ENCODE data around the gene NUAK1.

NUAK1 gene

DNA sequence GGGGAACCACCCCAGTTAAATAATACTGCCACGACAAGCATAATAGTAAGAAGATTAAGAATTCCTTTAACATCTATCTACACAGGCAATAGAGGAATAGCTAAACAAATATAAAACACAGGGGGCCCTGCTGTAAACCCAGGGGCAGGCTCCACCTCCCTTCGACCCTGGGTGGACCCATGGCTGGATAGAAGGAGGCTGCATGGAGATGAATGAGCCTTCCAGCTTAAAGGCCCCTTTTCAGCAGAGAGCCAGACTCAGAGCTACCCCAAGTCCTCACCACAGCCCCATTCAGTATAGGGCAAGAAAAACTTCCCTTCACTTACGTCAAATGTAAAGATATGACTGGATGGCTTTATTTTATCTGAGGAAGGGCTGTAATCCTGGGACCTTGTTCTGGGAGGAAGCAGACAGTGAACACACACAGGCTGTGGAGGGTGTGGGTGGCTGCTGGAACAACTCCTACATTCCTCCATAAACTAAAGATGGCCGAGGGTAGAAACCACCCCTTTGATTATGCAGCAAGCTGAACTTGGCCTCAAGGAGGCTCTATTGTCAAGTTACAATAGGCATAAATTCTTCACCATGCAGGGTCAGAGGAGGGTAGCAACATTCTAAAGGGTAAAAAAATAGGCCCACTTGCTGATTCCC, 30.4 kb downstream of the NUAK1 start:
- H3K27me3 ChIP-seq (ENCODE audit: low read depth, low read length): peaks cover 41% of the 10 kb centered on the region
- H3K4me3 ChIP-seq (ENCODE audit: low read length): no peak overlapping the region
- TF ChIP-seq CTCF (IDR thresholded peaks at IDR 0.05; ENCODE audit: low read depth, low read length) (no peak), EZH2phosphoT487 (IDR thresholded peaks at IDR 0.05; ENCODE audit: low read depth) (no peak)
- no peak overlapping the region for H3K9ac ChIP-seq (ENCODE audit: low read length)
- H3K4me2 ChIP-seq (ENCODE audit: low read length): no peak overlapping the region
- H3K79me2 ChIP-seq (ENCODE audit: low read length): no peaks in the 10 kb centered on the region
- H4K20me1 ChIP-seq (ENCODE audit: insufficient read depth, low read length): no peaks in the 10 kb centered on the region
- H3K4me1 ChIP-seq (ENCODE audit: low read length): peaks cover 13% of the 10 kb centered on the region
- H3K27ac ChIP-seq (ENCODE audit: low read length): no peak overlapping the region
- H3K9me3 ChIP-seq (ENCODE audit: insufficient read depth, low read length): no peaks in the 10 kb centered on the region
- H3K36me3 ChIP-seq (replicated peaks; ENCODE audit: low read depth, low read length): no peaks in the 10 kb centered on the region
- H2AFZ ChIP-seq (ENCODE audit: low read depth, low read length): no peak overlapping the region

DNA sequence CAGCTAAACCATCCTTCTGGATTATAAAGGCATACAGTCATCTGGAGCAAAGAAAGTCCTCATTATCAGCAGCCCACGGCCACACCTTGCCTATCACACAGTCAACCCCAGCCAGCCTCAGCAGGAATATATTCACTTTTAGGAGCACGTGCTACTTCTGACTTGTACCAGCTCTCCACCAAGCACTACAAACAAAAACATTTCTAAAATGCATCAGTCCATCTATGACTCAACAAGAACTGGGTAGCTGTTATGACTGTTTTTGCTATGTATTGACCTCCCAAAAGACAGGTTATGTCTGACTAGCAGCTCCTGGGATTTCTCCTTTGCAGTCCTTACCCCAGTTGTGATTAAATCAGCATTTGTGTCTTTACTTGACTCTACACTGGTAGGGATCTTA, 31.2 kb downstream of the NUAK1 start:
- no peak overlapping the region for H3K4me3 ChIP-seq (ENCODE audit: low read length)
- no peak for TF ChIP-seq CTCF (IDR thresholded peaks at IDR 0.05; ENCODE audit: low read depth, low read length)
- TF ChIP-seq EZH2phosphoT487 (IDR thresholded peaks at IDR 0.05; ENCODE audit: low read depth): no peak
- H3K4me1 ChIP-seq (ENCODE audit: low read length): peaks cover 9% of the 10 kb centered on the region

GRCh38 chr12:106106892-106107291, 31.9 kb downstream of the NUAK1 start:
- Histone ChIP-seq H3K27ac (ENCODE audit: low read length) (no peak overlapping the region), H3K4me3 (ENCODE audit: low read length) (no peak overlapping the region), H4K20me1 (ENCODE audit: insufficient read depth, low read length) (no peaks in the 10 kb centered on the region), H3K79me2 (ENCODE audit: low read length) (no peaks in the 10 kb centered on the region), H2AFZ (ENCODE audit: low read depth, low read length) (no peak overlapping the region), H3K27me3 (ENCODE audit: low read depth, low read length) (peaks cover 46% of the 10 kb centered on the region), H3K4me1 (ENCODE audit: low read length) (peaks cover 9% of the 10 kb centered on the region), H3K9me3 (ENCODE audit: insufficient read depth, low read length) (no peaks in the 10 kb centered on the region), H3K4me2 (ENCODE audit: low read length) (no peak overlapping the region), H3K36me3 (replicated peaks; ENCODE audit: low read depth, low read length) (no peaks in the 10 kb centered on the region), H3K9ac (ENCODE audit: low read length) (no peak overlapping the region)
- no peak for TF ChIP-seq EZH2phosphoT487 (IDR thresholded peaks at IDR 0.05; ENCODE audit: low read depth)
- TF ChIP-seq CTCF (IDR thresholded peaks at IDR 0.05; ENCODE audit: low read depth, low read length): no peak

More for the DNA sequence above, 31.2 kb downstream of the NUAK1 start:
- Histone ChIP-seq H2AFZ (ENCODE audit: low read depth, low read length) (no peak overlapping the region), H4K20me1 (ENCODE audit: insufficient read depth, low read length) (no peaks in the 10 kb centered on the region), H3K79me2 (ENCODE audit: low read length) (no peaks in the 10 kb centered on the region), H3K27ac (ENCODE audit: low read length) (no peak overlapping the region), H3K9me3 (ENCODE audit: insufficient read depth, low read length) (no peaks in the 10 kb centered on the region), H3K27me3 (ENCODE audit: low read depth, low read length) (peaks cover 44% of the 10 kb centered on the region), H3K4me2 (ENCODE audit: low read length) (no peak overlapping the region), H3K36me3 (replicated peaks; ENCODE audit: low read depth, low read length) (no peaks in the 10 kb centered on the region), H3K9ac (ENCODE audit: low read length) (no peak overlapping the region)

- Histone ChIP-seq H2AFZ (ENCODE audit: low read depth, low read length) (no peak overlapping the region), H3K9ac (ENCODE audit: low read length) (no peak overlapping the region), H3K36me3 (replicated peaks; ENCODE audit: low read depth, low read length) (no peaks in the 10 kb centered on the region), H3K4me3 (ENCODE audit: low read length) (no peak overlapping the region), H3K4me2 (ENCODE audit: low read length) (no peak overlapping the region), H3K79me2 (ENCODE audit: low read length) (no peaks in the 10 kb centered on the region), H3K4me1 (ENCODE audit: low read length) (peaks cover 9% of the 10 kb centered on the region), H4K20me1 (ENCODE audit: insufficient read depth, low read length) (no peaks in the 10 kb centered on the region), H3K27me3 (ENCODE audit: low read depth, low read length) (peaks cover 46% of the 10 kb centered on the region), H3K27ac (ENCODE audit: low read length) (no peak overlapping the region), H3K9me3 (ENCODE audit: insufficient read depth, low read length) (no peaks in the 10 kb centered on the region)
- TF ChIP-seq EZH2phosphoT487 (IDR thresholded peaks at IDR 0.05; ENCODE audit: low read depth): no peak
- TF ChIP-seq CTCF (IDR thresholded peaks at IDR 0.05; ENCODE audit: low read depth, low read length): no peak
These were observed 32.6 kb downstream of the NUAK1 start for GRCh38 chr12:106106061-106106566.

Measured in OCI-LY3 (cell line).